ENCODE data around the gene TMEM200A.

Gene TMEM200A

DNA sequence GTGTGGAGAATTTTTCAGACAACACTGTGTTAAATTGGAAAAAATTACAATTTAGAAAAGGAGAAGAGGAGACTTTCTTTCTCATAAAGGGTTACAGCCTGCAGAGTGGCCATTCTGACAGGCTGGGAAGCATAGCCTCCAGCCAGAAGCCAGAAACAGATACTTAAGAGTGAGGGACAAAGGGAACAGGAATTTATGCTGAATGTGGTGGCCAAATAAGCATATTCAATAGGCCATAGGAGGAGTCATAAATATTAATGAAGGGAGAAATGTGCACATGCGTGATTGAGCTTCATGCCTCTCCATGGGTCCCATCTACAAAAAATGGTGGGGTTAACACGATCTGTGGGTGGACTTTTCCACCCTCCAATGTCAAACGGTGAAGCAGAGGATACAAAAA lies 13.4 kb downstream of the TMEM200A start:
- ATAC-seq, result no peak

DNA sequence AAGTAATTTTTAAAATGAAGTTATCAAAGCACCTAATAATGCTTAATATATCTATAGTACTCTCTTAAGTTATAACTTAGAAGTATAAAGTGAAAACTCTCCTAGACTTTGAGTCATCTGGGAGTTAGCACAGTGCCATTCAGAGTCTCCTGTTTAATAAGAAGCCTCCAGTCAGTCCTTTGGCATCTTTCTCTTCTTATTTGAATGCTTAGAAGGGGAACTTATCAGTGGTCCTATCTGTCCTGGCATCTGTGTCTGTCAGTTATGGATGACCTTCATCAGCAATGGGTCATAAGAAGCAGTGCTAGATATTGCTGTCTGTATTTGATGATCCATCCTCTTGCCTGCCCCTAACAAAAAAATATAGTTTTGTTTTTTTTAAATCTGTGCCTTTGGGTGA lies 15.2 kb downstream of the TMEM200A start:
- ATAC-seq, result no peak

DNA sequence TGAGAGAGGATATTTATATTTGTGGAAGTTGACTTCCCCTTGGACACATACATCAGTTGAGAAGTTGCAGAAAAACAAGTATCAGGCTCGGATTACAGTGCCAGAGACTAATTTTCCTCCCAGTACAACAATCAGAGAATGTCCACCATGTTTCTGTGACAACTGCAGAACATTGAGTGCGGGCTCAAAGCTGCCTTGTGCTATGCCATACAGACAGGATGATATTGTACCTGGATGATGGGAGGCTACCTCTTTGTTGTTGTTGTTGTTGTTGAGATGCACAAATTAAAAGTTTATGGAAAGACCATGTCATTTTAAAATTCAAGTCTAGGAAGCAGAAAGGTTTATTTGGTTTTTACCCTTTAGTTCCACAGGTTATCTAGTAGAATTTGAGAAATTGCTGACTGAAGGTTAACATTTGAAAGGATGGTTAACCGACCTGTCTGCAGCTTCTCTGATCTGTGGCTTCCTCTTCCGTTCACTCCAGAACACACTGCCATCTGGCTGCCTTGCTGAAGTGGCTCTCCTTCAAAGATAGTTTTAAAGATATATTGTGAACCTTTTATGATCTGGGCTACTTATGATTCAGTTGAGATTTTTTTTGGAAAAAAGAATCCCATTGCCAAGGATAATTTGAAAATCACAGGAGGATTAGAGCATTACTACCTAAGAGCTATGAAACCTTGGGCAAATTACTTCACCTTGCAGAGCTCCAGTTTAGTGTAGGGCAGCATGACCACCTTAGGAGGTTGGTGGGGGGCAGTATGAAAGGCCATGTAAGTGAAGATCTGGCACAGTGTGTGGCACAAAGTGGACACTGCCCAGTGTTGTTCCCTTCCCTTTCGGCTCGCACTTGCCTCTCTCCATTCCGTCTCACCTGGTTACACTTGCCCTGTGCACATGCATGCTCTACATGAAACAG lies 15.9 kb downstream of the TMEM200A start:
- ATAC-seq, result peak in 1 of 2 donors; percentile 35

- ATAC-seq, result no peak
Observed at GRCh38 chr6:130382872-130383490, 17.2 kb downstream of the TMEM200A start.

DNA sequence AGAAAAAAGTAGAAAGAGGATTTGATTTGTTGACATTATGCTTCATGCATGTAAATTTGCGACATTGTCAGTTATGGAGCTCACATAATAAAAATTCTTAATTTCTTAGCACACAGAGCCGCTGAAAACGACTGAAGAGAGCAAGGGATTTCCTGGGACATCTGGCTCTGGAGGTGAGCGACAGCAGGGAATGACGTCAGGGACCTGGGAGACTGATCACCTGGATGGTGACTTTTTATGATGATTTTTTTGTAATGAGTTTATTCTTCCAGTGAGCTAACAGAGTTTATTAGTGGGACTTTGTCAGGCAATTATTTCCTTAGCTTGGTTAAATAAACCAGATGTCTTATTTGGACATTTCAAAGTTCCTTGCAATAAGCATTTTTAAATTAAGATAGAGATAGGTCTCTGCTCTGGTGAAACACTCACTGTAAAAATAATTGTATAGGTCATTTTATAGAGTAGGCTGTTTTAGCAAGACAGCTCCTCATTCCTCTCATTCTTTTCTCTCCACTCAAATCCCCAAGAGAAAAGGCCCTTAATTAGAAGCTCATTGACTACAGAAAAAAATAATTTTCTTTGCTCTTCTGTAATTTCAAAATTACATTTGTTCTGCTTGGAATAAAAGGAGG lies 19.4 kb downstream of the TMEM200A start:
- no peak for ATAC-seq

- no peak for ATAC-seq
Observed at GRCh38 chr6:130389142-130389541, 23.3 kb downstream of the TMEM200A start.

DNA sequence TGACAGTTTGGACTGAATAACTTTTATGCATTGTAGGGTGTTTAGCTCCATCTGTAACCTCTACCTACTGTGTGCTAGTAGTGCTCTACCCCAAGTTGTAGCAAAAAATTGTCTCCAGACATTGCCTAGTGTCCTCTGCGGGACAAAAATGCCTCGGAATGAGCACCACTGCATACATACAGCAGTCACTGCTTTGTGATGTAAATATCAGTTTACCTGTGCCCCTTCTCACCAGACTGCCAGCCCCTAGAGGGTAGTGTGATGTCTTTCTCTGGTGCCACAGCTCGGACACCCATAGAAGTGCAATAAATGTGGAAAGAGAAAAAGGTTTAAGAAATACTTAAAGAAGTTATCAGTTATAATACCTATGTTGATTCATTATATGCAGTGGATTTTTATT lies 25.1 kb downstream of the TMEM200A start:
- ATAC-seq, result no peak

DNA sequence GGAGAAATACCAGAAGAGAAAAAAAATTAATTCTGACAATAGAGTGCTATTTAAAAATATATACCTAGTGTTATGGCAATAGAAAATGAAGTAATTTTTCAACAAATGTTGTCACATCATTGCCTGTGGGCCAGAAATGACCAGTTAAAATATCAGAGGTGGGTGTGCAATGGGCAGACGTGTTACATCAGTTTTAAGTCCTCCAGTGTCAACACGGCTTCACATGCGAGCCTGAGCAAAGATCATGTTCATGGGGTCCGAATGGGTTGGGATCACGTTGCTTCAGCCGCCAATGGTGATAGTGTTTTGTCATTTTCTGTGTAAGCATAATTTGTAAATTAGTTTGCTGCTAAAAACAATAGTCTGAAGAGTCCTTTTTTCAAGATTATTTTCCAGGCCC lies 27.5 kb downstream of the TMEM200A start:
- no peak for ATAC-seq

DNA sequence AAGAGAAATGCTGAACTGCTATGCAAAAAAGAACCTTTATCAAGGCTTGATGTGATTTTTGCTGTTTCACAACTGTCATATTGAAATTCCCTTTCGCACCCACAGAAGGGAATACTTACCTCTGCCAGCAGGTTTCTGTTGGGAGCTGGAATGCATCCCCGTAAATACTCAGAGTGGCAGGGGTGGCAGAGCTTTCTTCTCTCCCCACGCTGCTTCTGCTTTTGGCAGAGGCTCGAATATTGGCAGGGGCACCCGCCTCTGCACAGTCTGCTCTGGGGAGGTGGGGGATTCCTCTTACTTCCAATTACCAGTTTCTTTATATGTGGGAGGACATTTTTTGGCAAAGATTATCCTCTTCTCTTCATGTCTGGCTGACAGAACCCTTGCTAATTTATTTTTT lies 28.4 kb downstream of the TMEM200A start:
- ATAC-seq, result no peak

GRCh38 chr6:130395164-130395563 lies 29.3 kb downstream of the TMEM200A start:
- ATAC-seq, result no peak

GRCh38 chr6:130396722-130397121 lies 30.9 kb downstream of the TMEM200A start:
- ATAC-seq, result no peak

GRCh38 chr6:130405549-130405948 lies 39.7 kb downstream of the TMEM200A start:
- ATAC-seq, result no peak

GRCh38 chr6:130407032-130407431 lies 41.2 kb downstream of the TMEM200A start:
- ATAC-seq, result no peak

GRCh38 chr6:130409418-130410100 lies 43.7 kb downstream of the TMEM200A start:
- ATAC-seq, result no peak

DNA sequence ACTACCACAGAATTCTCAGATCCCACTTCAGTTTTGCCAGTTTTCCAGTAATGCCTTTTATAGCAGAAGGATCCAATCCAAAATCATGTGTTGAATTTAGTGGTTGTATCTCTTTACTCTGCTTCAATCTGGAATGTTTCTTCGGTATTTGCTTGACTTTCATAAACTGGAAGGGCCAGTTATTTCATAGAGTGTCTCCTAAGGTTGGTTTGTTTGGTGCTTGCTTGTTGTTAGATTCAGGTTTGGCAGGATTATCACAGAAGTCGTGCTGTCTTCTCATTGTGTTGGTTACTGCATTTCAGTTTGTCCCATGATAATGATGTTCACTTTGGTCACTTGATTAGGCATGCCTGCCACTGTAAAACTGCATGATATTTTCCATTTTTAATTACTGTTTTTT lies 45.7 kb downstream of the TMEM200A start:
- no peak for ATAC-seq

DNA sequence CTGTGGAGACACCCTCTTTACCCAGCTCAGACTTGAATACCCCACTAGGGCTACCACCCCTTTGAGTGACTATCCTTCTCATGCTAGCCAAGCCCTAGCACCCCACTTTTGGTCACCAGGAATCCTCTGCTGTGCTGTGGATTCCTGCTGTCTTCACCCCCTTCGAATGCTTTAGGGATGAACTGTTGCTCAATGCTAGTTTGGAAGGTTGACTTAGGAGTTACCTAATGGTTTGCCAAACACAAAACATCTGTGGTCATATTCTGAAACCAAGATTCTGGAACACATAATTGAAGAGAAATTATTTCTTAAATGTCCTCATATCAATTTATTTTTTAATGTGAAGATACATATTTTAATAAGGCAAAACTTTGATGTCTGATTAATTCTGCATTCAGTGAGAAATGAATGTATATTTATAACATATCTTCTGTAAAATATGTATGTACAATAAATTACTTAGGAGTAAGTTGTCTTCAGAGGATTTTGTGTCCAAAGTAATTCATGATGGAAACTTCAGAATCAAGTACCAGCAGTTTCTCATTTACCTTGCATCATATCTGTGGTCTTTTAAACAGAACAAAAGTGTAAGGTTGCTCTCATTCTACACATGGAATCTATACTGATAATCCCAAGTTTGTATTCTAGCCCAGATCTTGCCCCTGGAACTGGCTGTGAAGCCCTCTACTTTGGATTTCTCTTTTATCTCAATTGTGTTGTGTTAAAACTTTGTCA lies 46.9 kb downstream of the TMEM200A start:
- no peak for ATAC-seq

- ATAC-seq, result no peak
Observed at GRCh38 chr6:130417951-130418350, 52.1 kb downstream of the TMEM200A start.

DNA sequence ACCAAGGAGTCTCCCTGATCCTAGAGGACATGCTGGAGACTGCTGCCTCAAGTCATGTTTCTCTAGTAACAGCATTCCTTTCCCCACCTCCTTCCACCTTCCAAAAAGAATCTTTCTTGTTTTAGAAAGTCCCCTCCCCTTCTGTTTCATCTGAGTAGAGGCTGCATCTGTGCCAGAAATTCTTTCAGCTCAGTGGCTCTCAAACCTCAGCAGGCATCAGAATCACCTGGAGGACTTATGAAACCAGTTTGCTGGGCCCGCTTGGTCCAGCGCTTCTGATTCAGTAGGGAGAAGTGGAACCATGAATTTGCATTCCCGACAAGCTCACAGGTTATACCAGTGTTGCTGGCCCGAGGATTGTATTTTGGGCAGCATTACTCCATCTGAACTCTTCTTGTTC lies 55.1 kb downstream of the TMEM200A start:
- ATAC-seq, result no peak

DNA sequence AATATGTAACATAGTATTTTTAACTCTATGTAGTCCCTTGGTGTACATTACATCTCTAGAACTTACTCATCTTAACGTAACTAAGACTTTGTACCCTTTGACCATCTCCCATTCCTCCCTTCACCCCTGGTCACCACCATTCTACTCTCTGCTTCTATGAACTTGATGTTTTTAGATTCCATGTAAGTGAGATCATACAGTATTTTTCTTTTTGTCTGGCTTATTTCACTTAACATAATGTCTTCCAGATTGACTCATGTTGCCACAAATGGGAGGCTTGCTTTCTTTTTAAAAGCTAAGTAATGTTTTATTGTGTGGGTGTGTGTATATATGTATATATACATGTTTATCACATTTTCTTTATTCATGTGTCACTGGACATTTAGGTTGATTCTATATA lies 55.8 kb downstream of the TMEM200A start:
- ATAC-seq, result no peak

GRCh38 chr6:130423044-130423443 lies 57.2 kb downstream of the TMEM200A start:
- ATAC-seq, result no peak

- no peak for ATAC-seq
Observed at GRCh38 chr6:130424710-130425109, 58.9 kb downstream of the TMEM200A start.

- ATAC-seq, result no peak
Observed at GRCh38 chr6:130425537-130425936, 59.7 kb downstream of the TMEM200A start.
